Right hindlimb (tissue), 1 donor: Measurements from ENCODE around the gene CD58.

Experiments
- DNase-seq: peaks from one replicate; pipeline ENCODE4 v3.0.0-alpha.2; 2018

The CD58 gene

GRCh38 chr1:116489231-116489697 lies 81.6 kb downstream of the CD58 start:
- DNase-seq = no peak

GRCh38 chr1:116488071-116488470 lies 82.8 kb downstream of the CD58 start:
- DNase-seq = no peak

GRCh38 chr1:116487583-116487982 lies 83.2 kb downstream of the CD58 start:
- DNase-seq = no peak

GRCh38 chr1:116487031-116487430 lies 83.8 kb downstream of the CD58 start:
- no peak for DNase-seq

- no peak for DNase-seq
These were observed 84.4 kb downstream of the CD58 start for GRCh38 chr1:116486424-116486823.

GRCh38 chr1:116485976-116486375 lies 84.8 kb downstream of the CD58 start:
- DNase-seq = no peak

- DNase-seq = peak; percentile 84
These were observed 85.6 kb downstream of the CD58 start for GRCh38 chr1:116485071-116485735.

GRCh38 chr1:116483481-116484309 lies 87.1 kb downstream of the CD58 start:
- no peak for DNase-seq

- DNase-seq = no peak
These were observed 88.3 kb downstream of the CD58 start for GRCh38 chr1:116482490-116482889.

- no peak for DNase-seq
These were observed 88.9 kb downstream of the CD58 start for GRCh38 chr1:116481934-116482333.

- DNase-seq = no peak
These were observed 92.2 kb downstream of the CD58 start for GRCh38 chr1:116478621-116479020.

- DNase-seq = no peak
These were observed 93.4 kb downstream of the CD58 start for GRCh38 chr1:116477429-116477828.

- no peak for DNase-seq
These were observed 94.5 kb downstream of the CD58 start for GRCh38 chr1:116476321-116476720.

- no peak for DNase-seq
These were observed 95.0 kb downstream of the CD58 start for GRCh38 chr1:116475850-116476218.

GRCh38 chr1:116474921-116475849 lies 95.6 kb downstream of the CD58 start:
- DNase-seq = no peak

GRCh38 chr1:116472431-116472961 lies 98.3 kb downstream of the CD58 start:
- no peak for DNase-seq

- no peak for DNase-seq
These were observed 99.6 kb downstream of the CD58 start for GRCh38 chr1:116471241-116471640.

- no peak for DNase-seq
These were observed 100.2 kb downstream of the CD58 start for GRCh38 chr1:116470671-116471070.

- DNase-seq = no peak
These were observed 103.8 kb downstream of the CD58 start for GRCh38 chr1:116466810-116467557.

GRCh38 chr1:116465845-116466685 lies 104.8 kb downstream of the CD58 start:
- DNase-seq = no peak

- DNase-seq = no peak
These were observed 105.4 kb downstream of the CD58 start for GRCh38 chr1:116465477-116465844.
